ENCODE results near the gene C10orf53. TPM values are rescaled to one million over a fixed set of nuclear protein-coding genes. Genes with fewer than 3 reads are reported as not detected.

Gene C10orf53, protein sequence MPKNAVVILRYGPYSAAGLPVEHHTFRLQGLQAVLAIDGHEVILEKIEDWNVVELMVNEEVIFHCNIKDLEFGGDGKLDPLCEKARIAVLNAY
- total RNA-seq = not detected

GRCh38 chr10:49679480-49679893 lies at the start of gene C10orf53:
Gene C10orf53, plus strand, starts transcription at chr10:49679651. Its CDS starts 47 bp downstream, at chr10:49679698.
- Histone ChIP-seq H3K4me3 (no peak within 1 kb of the TSS), H3K9me3 (peaks cover 0 to 40% (median 0%) of the 10 kb centered on the region in 4 donors), H3K27me3 (no peaks in the 10 kb centered on the region), H3K36me3 (no peaks in the 10 kb centered on the region), H3K4me1 (peaks cover 0 to 4% (median 0%) of the 10 kb centered on the region in 4 donors), H3K27ac (no peak within 1 kb of the TSS)
- 12 to 33% methylated on average over 8 to 29 of the region's 36 CpGs for WGBS, 2 donors
- no peak for DNase-seq (ENCODE audit: low spot score in 2 of 2)
- TF ChIP-seq, protein P1, sequence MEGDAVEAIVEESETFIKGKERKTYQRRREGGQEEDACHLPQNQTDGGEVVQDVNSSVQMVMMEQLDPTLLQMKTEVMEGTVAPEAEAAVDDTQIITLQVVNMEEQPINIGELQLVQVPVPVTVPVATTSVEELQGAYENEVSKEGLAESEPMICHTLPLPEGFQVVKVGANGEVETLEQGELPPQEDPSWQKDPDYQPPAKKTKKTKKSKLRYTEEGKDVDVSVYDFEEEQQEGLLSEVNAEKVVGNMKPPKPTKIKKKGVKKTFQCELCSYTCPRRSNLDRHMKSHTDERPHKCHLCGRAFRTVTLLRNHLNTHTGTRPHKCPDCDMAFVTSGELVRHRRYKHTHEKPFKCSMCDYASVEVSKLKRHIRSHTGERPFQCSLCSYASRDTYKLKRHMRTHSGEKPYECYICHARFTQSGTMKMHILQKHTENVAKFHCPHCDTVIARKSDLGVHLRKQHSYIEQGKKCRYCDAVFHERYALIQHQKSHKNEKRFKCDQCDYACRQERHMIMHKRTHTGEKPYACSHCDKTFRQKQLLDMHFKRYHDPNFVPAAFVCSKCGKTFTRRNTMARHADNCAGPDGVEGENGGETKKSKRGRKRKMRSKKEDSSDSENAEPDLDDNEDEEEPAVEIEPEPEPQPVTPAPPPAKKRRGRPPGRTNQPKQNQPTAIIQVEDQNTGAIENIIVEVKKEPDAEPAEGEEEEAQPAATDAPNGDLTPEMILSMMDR (IDR thresholded peaks at IDR 0.05) = no peak
- TF ChIP-seq EP300 (IDR thresholded peaks at IDR 0.05) = no peak
- TF ChIP-seq POLR2A (IDR thresholded peaks at IDR 0.05) = no peak

GRCh38 chr10:49631975-49632374 lies 47.5 kb upstream of the C10orf53 start:
- H3K27me3 ChIP-seq = no peaks in the 10 kb centered on the region
- no peak for TF ChIP-seq POLR2A (IDR thresholded peaks at IDR 0.05)
- TF ChIP-seq EP300 (IDR thresholded peaks at IDR 0.05) = no peak
- TF ChIP-seq, protein P1 (IDR thresholded peaks at IDR 0.05) = no peak
- no peak overlapping the region for H3K27ac ChIP-seq
- no peak for DNase-seq (ENCODE audit: low spot score in 2 of 2)
- WGBS, 2 donors = 87 to 92% methylated on average over 6 of the region's 6 CpGs
- no peaks in the 10 kb centered on the region for H3K4me1 ChIP-seq
- H3K36me3 ChIP-seq = no peaks in the 10 kb centered on the region
- no peak overlapping the region for H3K4me3 ChIP-seq
- H3K9me3 ChIP-seq = no peaks in the 10 kb centered on the region

- Histone ChIP-seq H3K4me3 (no peak overlapping the region), H3K36me3 (no peaks in the 10 kb centered on the region), H3K9me3 (no peaks in the 10 kb centered on the region), H3K4me1 (no peaks in the 10 kb centered on the region), H3K27ac (no peak overlapping the region), H3K27me3 (no peaks in the 10 kb centered on the region)
- TF ChIP-seq, protein P1 (IDR thresholded peaks at IDR 0.05) = no peak
- no peak for TF ChIP-seq EP300 (IDR thresholded peaks at IDR 0.05)
- TF ChIP-seq POLR2A (IDR thresholded peaks at IDR 0.05) = no peak
- WGBS, 2 donors = 57 to 65% methylated on average over 10 to 11 of the region's 12 CpGs
- DNase-seq (ENCODE audit: low spot score in 2 of 2) = no peak
Measured at GRCh38 chr10:49632406-49633317, 46.8 kb upstream of the C10orf53 start.

DNA sequence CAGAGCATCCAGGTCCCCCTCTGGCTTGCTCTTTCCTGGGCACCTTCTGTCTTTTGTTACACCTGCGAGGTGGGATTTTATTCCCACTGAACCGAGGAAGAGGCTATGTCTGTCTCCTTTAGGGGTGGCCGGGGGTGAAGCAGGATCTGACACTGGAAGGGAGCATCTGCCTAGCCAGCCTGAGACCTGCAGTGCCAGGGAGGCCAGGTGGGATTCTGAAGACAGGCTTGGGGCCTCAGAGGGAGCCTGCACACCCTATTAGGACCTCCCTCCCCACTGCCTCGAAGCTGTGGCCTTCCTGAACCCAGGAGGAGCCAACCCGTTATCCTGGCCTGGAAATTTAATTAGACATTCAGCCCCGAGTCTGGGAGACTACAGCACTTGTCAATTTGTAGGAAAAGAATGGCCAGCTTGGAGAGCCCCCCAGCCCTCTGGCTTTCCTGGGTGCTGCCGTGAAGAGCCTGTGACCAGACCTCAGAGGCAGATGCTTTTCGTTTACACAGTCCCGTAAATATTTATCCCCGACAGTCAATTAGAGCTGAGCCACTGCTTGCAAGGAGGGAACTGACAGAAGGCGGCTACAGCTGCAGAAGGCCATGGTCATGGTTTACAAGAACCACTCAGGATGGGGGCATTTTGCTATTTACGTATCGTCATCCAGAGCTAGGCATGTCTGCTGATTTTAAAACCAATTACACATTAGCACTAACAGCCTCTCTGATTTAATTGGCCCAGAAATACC lies 46.0 kb upstream of the C10orf53 start:
- TF ChIP-seq EP300 (IDR thresholded peaks at IDR 0.05) (no peak), POLR2A (IDR thresholded peaks at IDR 0.05) (no peak)
- TF ChIP-seq, protein P1 (IDR thresholded peaks at IDR 0.05) = no peak

More for the DNA sequence above, 46.0 kb upstream of the C10orf53 start:
- 39 to 45% methylated on average over 13 of the region's 13 CpGs for WGBS, 2 donors
- Histone ChIP-seq H3K36me3 (no peaks in the 10 kb centered on the region), H3K4me1 (no peaks in the 10 kb centered on the region), H3K4me3 (no peak overlapping the region), H3K27me3 (no peaks in the 10 kb centered on the region), H3K27ac (no peak overlapping the region), H3K9me3 (no peaks in the 10 kb centered on the region)
- no peak for DNase-seq (ENCODE audit: low spot score in 2 of 2)

All from tibial nerve (tissue), 4 donors.